Fibroblast of lung (primary cell): Measurements from ENCODE around the gene ZNF503. TPM values are rescaled to one million over a fixed set of nuclear protein-coding genes. Genes with fewer than 3 reads are reported as not detected.

Experiments
- DNase-seq, 2 donors: peaks; one replicate each; pipeline versions ENCODE4 v3.0.0 to v3.0.0-alpha.2; 2010; ENCODE audit warnings: low read depth in 2 of 2
- H2AFZ ChIP-seq: 2 replicates; pipeline ENCODE4 v1.5.1; 2012; ENCODE audit warnings: low read length, control low read depth, inconsistent platforms
- H3K27ac ChIP-seq: 2 replicates; pipeline ENCODE4 v1.5.1; 2011; ENCODE audit warnings: low read length, control low read depth; ENCODE audit not compliant: insufficient read depth
- H3K27me3 ChIP-seq: 2 replicates; pipeline ENCODE4 v1.5.1; 2011; ENCODE audit warnings: mild to moderate bottlenecking, low read length; ENCODE audit not compliant: control insufficient read depth, insufficient read depth
- H3K36me3 ChIP-seq: 2 replicates; pipeline ENCODE4 v1.5.1; 2011; ENCODE audit warnings: low read length; ENCODE audit not compliant: control insufficient read depth, insufficient read depth
- H3K4me1 ChIP-seq: 2 replicates; pipeline ENCODE4 v1.5.1; 2011; ENCODE audit warnings: low read length; ENCODE audit not compliant: control insufficient read depth, insufficient read depth; ENCODE audit errors: extremely low read depth
- H3K4me2 ChIP-seq: 2 replicates; pipeline ENCODE4 v1.5.1; 2011; ENCODE audit warnings: low read length, control low read depth; ENCODE audit not compliant: insufficient read depth; ENCODE audit errors: extremely low read depth
- H3K4me3 ChIP-seq, 4 experiments: fragments of 200-600 bp in 1 of 4; sonication (generic) in 1 of 4; replicated peaks in 1 of 4; 2 replicates each; pipeline ENCODE4 v1.5.1; 2011 to 2016; ENCODE audit warnings: low read length in 4 of 4, low read depth in 3 of 4, mild to moderate bottlenecking in 3 of 4, control low read depth in 2 of 4, inconsistent platforms in 1 of 4, mixed read lengths in 1 of 4; ENCODE audit not compliant: insufficient read depth in 1 of 4; ENCODE audit errors: control extremely low read depth in 1 of 4
- H3K79me2 ChIP-seq: 2 replicates; pipeline ENCODE4 v1.5.1; 2012; ENCODE audit warnings: mild to moderate bottlenecking, low read length, inconsistent platforms; ENCODE audit not compliant: control insufficient read depth, insufficient read depth
- H3K9ac ChIP-seq: 2 replicates; pipeline ENCODE4 v1.5.1; 2011; ENCODE audit warnings: mild to moderate bottlenecking, low read length, control low read depth; ENCODE audit not compliant: insufficient read depth
- H3K9me3 ChIP-seq: 2 replicates; pipeline ENCODE4 v1.5.1; 2012; ENCODE audit warnings: low read depth, low read length; ENCODE audit not compliant: control insufficient read depth, insufficient read depth
- H4K20me1 ChIP-seq: 2 replicates; pipeline ENCODE4 v1.5.1; 2011; ENCODE audit warnings: low read length; ENCODE audit not compliant: control insufficient read depth, insufficient read depth; ENCODE audit errors: extremely low read depth
- CTCF ChIP-seq, 2 donors: IDR thresholded peaks in 1 of 2; conservative IDR thresholded peaks in 1 of 2; 1 replicate in 1 of 2; 2 replicates in 1 of 2; pipeline ENCODE4 v1.5.1; 2011 to 2012; ENCODE audit warnings: low read length in 2 of 2, control low read depth in 1 of 2, inconsistent platforms in 1 of 2, low read depth in 1 of 2, mild to moderate bottlenecking in 1 of 2
- EZH2 ChIP-seq: IDR thresholded peaks from 2 replicates; pipeline ENCODE4 v1.5.1; 2012; ENCODE audit warnings: low read length, control low read depth, mild to moderate bottlenecking; ENCODE audit errors: missing control alignments
- polyA plus RNA-seq, 2 donors: library from polyadenylated mRNA; depleted of rRNA in 1 of 2; stranded (reverse) in 1 of 2; unstranded in 1 of 2; fragments of >200 nt; gene quantifications; 2 replicates each; pipeline ENCODE4 v1.2.1, GENCODE V29; 2011 to 2012; ENCODE audit warnings: missing spikeins in 1 of 2
- total RNA-seq: library from RNA; depleted of rRNA; stranded (reverse); fragments of >200 nt; gene quantifications from 2 replicates; pipeline ENCODE4 v1.2.1, GENCODE V29; 2014

Gene ZNF503
- total and polyA plus RNA-seq, 2 donors (not counting 1 experiment from before 2014, with no cell fraction given): 4.9 to 7.1 TPM

- Histone ChIP-seq H3K27ac (no peak overlapping the region), H3K27me3 (no peaks in the 10 kb centered on the region), H4K20me1 (no peaks in the 10 kb centered on the region), H3K9me3 (no peaks in the 10 kb centered on the region), H3K79me2 (no peaks in the 10 kb centered on the region), H2AFZ (no peak overlapping the region), H3K4me2 (no peak overlapping the region), H3K4me3 (no peak overlapping the region), H3K36me3 (no peaks in the 10 kb centered on the region), H3K9ac (no peak overlapping the region), H3K4me1 (no peaks in the 10 kb centered on the region)
- TF ChIP-seq CTCF (conservative IDR thresholded peaks at IDR 0.05 in 1 of 2, IDR thresholded peaks at IDR 0.05 in 1 of 2; ENCODE audit: low read depth in 1 of 2, low read length in 2 of 2): no peak
- no peak for TF ChIP-seq EZH2
- peak in 1 of 2 donors; percentile 23 for DNase-seq
Observed at GRCh38 chr10:75444781-75445386, 43.3 kb upstream of the ZNF503 start.

DNA sequence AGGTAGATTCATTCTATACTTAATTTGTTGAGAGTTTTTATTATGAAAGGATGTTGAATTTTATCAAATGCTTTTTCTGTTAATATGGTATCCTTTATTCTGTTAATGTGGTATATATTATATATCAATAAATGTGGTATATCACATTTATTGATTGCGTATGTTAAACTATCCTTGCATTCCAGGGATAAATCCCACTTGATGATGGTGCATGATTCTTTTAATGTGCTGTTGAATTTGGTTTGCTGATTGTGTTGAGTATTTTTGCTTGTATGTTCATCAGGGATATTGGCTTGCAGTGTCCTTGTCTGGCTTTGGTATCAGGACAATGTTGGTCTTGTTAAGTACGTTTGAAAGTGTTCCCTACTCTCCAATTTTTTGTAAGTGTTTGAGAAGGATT is 41.8 kb upstream of the ZNF503 start:
- no peaks in the 10 kb centered on the region for H4K20me1 ChIP-seq
- DNase-seq: no peak
- no peak overlapping the region for H3K4me2 ChIP-seq
- no peak overlapping the region for H3K27ac ChIP-seq
- H3K79me2 ChIP-seq: no peaks in the 10 kb centered on the region
- no peak for TF ChIP-seq CTCF (conservative IDR thresholded peaks at IDR 0.05 in 1 of 2, IDR thresholded peaks at IDR 0.05 in 1 of 2; ENCODE audit: low read depth in 1 of 2, low read length in 2 of 2)
- TF ChIP-seq EZH2: no peak
- H3K9ac ChIP-seq: no peak overlapping the region
- no peaks in the 10 kb centered on the region for H3K27me3 ChIP-seq
- no peaks in the 10 kb centered on the region for H3K36me3 ChIP-seq
- no peaks in the 10 kb centered on the region for H3K9me3 ChIP-seq
- H2AFZ ChIP-seq: no peak overlapping the region
- no peak overlapping the region for H3K4me3 ChIP-seq
- H3K4me1 ChIP-seq: no peaks in the 10 kb centered on the region

GRCh38 chr10:75441682-75442081 is 40.1 kb upstream of the ZNF503 start:
- Histone ChIP-seq H3K79me2 (no peaks in the 10 kb centered on the region), H3K36me3 (no peaks in the 10 kb centered on the region), H2AFZ (no peak overlapping the region), H3K4me3 (no peak overlapping the region), H3K4me1 (no peaks in the 10 kb centered on the region), H3K9ac (no peak overlapping the region), H3K4me2 (no peak overlapping the region), H3K27me3 (no peaks in the 10 kb centered on the region), H3K9me3 (no peaks in the 10 kb centered on the region), H3K27ac (no peak overlapping the region), H4K20me1 (no peaks in the 10 kb centered on the region)
- TF ChIP-seq EZH2 (no peak), CTCF (conservative IDR thresholded peaks at IDR 0.05 in 1 of 2, IDR thresholded peaks at IDR 0.05 in 1 of 2; ENCODE audit: low read depth in 1 of 2, low read length in 2 of 2) (no peak)
- DNase-seq: no peak
